ENCODE results near the gene NNMT. TPM values are rescaled to one million over a fixed set of nuclear protein-coding genes. Genes with fewer than 3 reads are reported as not detected.

Gene NNMT
- 3.2 and 3.6 TPM in 2 replicates for total RNA-seq (2014; rRNA removed; shearing (Covaris generic))
- polyA plus RNA-seq (2014; cell fraction: nucleus; rRNA removed): 0.50 TPM in 1 of 2 replicates, not detected in the other

- DNase-seq (ENCODE audit: extremely low read depth, low read depth): no peak
Observed at GRCh38 chr11:114295676-114296604, at the start of gene NNMT. Gene NNMT (plus strand): TSS chr11:114296399. CDS start chr11:114296557, 158 bp downstream.

DNA sequence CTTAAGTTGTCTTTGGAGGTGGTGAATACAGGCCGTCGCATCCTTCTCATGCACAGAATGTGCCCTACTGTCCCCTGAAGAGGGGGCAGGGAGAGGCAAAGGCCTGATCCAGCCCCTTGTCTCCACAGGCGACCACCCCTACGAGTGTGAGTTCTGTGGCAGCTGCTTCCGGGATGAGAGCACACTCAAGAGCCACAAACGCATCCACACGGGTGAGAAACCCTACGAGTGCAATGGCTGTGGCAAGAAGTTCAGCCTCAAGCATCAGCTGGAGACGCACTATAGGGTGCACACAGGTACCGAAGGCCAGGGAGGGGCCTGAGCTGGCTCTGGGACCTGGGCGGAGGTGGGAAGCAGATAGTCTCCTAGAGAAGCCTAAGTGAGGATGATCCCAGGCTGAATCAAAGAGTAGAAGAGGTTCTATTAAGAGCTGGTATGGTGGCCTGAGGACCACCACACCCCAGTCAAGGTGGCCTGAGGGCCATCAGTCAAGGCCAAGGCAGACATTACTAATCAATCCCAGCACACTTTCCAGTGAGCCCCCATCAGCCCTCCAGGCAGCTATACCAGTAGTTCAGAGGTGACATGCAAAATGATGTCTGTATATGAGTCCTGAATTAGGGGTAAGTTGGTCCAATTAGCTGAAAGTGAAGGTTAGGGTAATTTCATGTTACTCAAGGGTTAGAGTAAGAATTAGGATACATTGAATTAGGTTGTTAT lies 49.0 kb upstream of the NNMT start:
- no peak for DNase-seq (ENCODE audit: extremely low read depth, low read depth)

DNA sequence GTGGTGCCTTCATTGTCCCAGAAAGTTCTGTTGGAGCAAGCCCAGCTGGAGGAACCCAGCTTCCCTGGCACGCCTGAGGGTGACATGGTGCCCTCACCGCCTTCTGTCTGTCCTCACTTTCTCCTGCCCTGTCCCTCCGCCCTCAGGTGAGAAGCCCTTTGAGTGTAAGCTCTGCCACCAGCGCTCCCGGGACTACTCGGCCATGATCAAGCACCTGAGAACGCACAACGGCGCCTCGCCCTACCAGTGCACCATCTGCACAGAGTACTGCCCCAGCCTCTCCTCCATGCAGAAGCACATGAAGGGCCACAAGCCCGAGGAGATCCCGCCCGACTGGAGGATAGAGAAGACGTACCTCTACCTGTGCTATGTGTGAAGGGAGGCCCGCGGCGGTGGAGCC lies 46.0 kb upstream of the NNMT start:
- no peak for DNase-seq (ENCODE audit: extremely low read depth, low read depth)

- DNase-seq (ENCODE audit: extremely low read depth, low read depth): no peak
Observed at GRCh38 chr11:114250993-114251814, 45.0 kb upstream of the NNMT start.

- DNase-seq (ENCODE audit: extremely low read depth, low read depth): no peak
Observed at GRCh38 chr11:114251815-114252337, 44.3 kb upstream of the NNMT start.

- DNase-seq (ENCODE audit: extremely low read depth, low read depth): no peak
Observed at GRCh38 chr11:114252767-114253166, 43.4 kb upstream of the NNMT start.

DNA sequence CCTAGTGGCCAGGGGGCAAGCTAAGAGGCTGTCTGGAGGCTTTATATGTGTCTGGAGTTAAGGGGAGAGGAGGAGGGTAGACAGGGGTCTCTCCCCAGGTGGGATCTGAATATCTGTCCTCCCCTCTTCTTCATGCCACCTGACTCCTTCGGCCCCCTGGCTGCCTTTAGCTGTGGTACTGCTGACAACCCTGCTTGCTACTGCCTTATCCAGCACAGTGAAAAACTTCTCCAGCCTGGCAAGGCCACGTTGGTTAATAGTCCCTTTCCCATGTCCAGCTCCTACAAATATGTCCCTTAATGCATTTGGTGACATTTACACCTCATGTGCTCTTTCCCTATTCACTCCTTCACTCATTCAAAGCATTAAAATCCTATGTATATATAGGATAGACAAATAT lies 42.4 kb upstream of the NNMT start:
- no peak for DNase-seq (ENCODE audit: extremely low read depth, low read depth)

DNA sequence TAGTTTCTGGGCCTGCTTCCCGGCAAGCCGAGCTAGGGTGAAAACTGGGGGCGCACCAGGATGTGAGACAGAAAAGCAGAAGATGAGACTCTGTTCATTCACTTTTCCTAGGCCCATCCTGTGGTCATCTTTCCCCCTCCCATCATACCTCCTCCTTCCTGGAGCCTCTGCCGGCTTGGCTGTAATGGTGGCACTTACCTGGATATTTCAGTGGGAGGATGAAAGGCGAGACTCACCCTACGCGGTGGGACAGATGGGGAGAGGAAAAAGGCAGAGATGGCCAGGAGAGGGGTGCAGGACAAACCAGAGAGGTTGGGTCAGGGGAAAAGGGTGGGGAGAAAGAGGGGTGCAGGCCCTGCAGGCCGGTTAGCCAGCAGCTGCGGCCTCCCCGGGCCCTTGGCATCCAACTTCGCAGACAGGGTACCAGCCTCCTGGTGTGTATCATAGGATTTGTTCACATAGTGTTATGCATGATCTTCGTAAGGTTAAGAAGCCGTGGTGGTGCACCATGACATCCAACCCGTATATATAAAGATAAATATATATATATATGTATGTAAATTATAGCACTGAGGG lies 41.5 kb upstream of the NNMT start:
- DNase-seq (ENCODE audit: extremely low read depth, low read depth): no peak

DNA sequence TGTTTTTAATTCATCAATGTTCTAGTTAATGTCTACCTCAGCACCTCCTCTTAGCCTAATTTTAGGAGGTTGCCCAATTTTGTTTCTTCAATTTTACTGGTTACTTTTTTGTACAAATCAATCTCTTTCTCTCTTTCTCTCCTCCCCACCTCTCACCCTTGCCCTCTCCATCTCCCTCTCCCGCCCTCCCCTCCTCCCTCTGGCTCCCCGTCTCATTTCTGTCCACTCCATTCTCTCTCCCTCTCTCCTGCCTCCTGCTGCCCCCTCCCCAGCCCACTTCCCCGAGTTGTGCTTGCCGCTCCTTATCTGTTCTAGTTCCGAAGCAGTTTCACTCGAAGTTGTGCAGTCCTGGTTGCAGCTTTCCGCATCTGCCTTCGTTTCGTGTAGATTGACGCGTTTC lies 40.9 kb upstream of the NNMT start:
- DNase-seq (ENCODE audit: extremely low read depth, low read depth): no peak

DNA sequence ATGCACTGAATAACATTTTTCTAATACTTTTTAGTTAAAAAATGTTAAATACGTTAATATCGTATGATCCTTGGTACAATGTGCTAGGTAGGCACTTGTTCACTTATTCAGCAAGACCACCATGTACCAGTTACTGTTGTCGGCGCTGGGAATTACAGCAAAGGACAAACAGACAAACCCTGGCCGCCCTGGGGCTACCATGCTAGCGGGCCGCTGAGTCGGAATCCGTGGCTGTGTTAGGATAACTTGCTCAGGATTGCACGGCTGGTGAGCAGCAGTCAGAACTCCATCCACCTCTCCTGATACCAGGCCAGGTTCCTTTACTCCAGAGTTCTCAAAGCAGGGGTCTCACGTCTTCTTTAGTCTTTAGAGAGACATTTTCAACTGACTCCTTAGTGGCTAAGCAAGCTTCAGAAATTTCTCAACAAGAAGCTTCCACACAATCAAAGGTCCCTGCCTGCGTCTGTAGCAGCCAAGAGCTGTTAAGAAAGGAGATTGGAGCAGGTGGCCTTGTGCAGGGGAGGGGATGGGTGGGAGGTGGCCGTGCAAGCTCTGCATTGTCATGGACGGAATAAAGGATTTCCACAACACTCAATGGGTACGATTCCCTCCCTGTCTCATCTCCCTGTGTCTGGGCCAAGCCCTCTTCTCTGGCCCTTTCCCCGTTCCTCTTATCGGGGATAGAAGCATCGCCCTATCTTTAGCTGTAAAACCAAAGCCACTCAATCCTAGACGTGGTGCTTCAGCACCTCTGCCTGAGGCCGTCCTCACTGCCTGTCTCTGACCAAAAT lies 39.8 kb upstream of the NNMT start:
- DNase-seq (ENCODE audit: extremely low read depth, low read depth): no peak

- no peak for DNase-seq (ENCODE audit: extremely low read depth, low read depth)
Observed at GRCh38 chr11:114256967-114257286, 39.3 kb upstream of the NNMT start.

- no peak for DNase-seq (ENCODE audit: extremely low read depth, low read depth)
Observed at GRCh38 chr11:114257621-114258558, 38.3 kb upstream of the NNMT start.

DNA sequence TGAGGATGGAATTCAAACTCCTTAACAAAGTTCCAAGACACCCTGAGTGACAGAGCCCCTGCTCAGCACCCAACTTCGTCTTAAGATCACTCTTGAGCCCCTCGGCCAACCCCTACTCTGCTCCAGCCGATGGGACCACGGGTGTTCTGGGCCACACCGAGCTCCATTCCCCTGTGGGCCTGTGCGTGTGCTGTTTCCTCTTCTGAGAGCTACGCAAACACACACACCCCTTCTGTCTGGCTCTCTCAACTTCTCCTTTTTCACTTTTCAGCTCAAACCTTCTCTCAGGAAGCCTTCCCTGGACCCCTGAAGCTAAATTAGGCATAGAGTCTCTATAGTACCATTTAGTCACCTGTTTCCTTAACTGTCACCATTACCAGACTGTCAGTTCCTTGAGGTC lies 37.5 kb upstream of the NNMT start:
- no peak for DNase-seq (ENCODE audit: extremely low read depth, low read depth)

- no peak for DNase-seq (ENCODE audit: extremely low read depth, low read depth)
Observed at GRCh38 chr11:114259124-114259526, 37.1 kb upstream of the NNMT start.

GRCh38 chr11:114259551-114259983 lies 36.6 kb upstream of the NNMT start:
- DNase-seq (ENCODE audit: extremely low read depth, low read depth): no peak

- DNase-seq (ENCODE audit: extremely low read depth, low read depth): no peak
Observed at GRCh38 chr11:114260077-114260476, 36.1 kb upstream of the NNMT start.

GRCh38 chr11:114260483-114260882 lies 35.7 kb upstream of the NNMT start:
- no peak for DNase-seq (ENCODE audit: extremely low read depth, low read depth)

DNA sequence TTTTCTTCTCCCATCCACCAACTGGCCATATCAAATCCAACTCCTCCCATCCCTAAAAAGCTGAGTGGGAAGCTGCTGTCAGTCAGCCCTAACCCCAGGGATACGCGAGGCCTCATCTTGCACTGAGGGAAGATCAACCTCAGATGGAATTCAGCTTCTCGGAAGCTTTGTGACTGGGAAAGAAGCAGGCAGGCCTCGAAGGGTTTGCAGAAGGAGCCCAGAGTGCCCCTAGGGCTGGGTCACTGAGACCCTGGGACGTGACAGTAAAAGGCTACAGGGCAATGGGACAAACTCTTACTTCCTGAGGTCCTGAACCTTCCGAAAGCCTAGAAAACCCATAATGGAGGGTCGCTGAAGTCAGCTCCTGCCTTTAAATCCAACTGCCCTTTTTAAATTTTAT lies 34.4 kb upstream of the NNMT start:
- no peak for DNase-seq (ENCODE audit: extremely low read depth, low read depth)
